22Rv1 (cell line): Measurements from ENCODE around the gene KIN.
"Not testable (repeated sequence)": the region's sequence is repeated elsewhere in the genome, so short reads cannot be mapped to it uniquely, and the experiment has no call there.

ENCODE experiments used
- CTCF ChIP-seq: fragments of 450-650 bp; IDR thresholded peaks from 2 replicates; pipeline ENCODE4 v1.5.1; 2017; ENCODE audit warnings: mild to moderate bottlenecking
- ZFX ChIP-seq: fragments of 450-650 bp; IDR thresholded peaks from 2 replicates; pipeline ENCODE4 v1.6.1; 2017; ENCODE audit warnings: antibody characterized with exemption, borderline replicate concordance

DNA sequence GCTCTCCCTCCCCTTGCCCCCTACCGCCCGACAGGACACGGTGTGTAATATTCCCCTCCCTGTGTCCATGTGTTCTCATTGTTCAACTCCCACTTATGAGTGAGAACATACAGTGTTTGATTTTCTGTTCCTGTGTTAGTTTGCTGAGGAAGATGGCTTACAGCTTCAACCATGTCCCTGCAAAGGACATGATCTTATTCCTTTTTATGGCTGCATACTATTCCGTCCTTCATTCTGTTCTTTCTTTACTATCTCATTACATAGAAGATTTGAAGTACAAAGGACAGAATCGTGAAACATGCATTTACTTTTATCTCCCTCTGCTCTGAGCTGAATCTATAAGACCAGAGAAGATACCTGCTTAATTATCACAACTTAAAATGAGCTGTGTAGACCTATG, 76.7 kb downstream of the KIN start:
- not testable (repeated sequence) for TF ChIP-seq CTCF, ZFX
